Measurements from ENCODE around the gene AP2M1. TPM values are rescaled to one million over a fixed set of nuclear protein-coding genes. Genes with fewer than 3 reads are reported as not detected.
"Not testable (repeated sequence)": the region's sequence is repeated elsewhere in the genome, so short reads cannot be mapped to it uniquely, and the experiment has no call there.

AP2M1 gene
- total RNA-seq, 1 experiment from 2014 or later = 818 TPM

- DNase-seq (ENCODE audit: low read depth) = peak; percentile 70
- in situ Hi-C loops (cut with HindIII; ENCODE audit: low pct_unique_long_range_greater_than_20kb, low sequenced_read_pairs) = no loop called here
Measured at GRCh38 chr3:184154885-184155643, 19.6 kb upstream of the AP2M1 start, which contains the start of gene DVL3. Gene DVL3, plus strand, starts transcription at chr3:184155377. Its CDS starts 259 bp downstream, at chr3:184155636.

- DNase-seq (ENCODE audit: low read depth) = peak; percentile 41
- in situ Hi-C loops (cut with HindIII; ENCODE audit: low pct_unique_long_range_greater_than_20kb, low sequenced_read_pairs) = no loop called here
Measured at GRCh38 chr3:184155644-184156521, 18.8 kb upstream of the AP2M1 start.

GRCh38 chr3:184156522-184156955 lies 18.1 kb upstream of the AP2M1 start:
- in situ Hi-C loops (cut with HindIII; ENCODE audit: low pct_unique_long_range_greater_than_20kb, low sequenced_read_pairs) = no loop called here
- DNase-seq (ENCODE audit: low read depth) = no peak

- in situ Hi-C loops (cut with HindIII; ENCODE audit: low pct_unique_long_range_greater_than_20kb, low sequenced_read_pairs) = no loop called here
- DNase-seq (ENCODE audit: low read depth) = no peak
Measured at GRCh38 chr3:184157206-184157605, 17.4 kb upstream of the AP2M1 start.

- in situ Hi-C loops (cut with HindIII; ENCODE audit: low pct_unique_long_range_greater_than_20kb, low sequenced_read_pairs) = no loop called here
- no peak for DNase-seq (ENCODE audit: low read depth)
Measured at GRCh38 chr3:184158404-184158803, 16.3 kb upstream of the AP2M1 start.

- in situ Hi-C loops (cut with HindIII; ENCODE audit: low pct_unique_long_range_greater_than_20kb, low sequenced_read_pairs) = no loop called here
- no peak for DNase-seq (ENCODE audit: low read depth)
Measured at GRCh38 chr3:184160456-184160855, 14.2 kb upstream of the AP2M1 start.

GRCh38 chr3:184162571-184163070 lies 12.0 kb upstream of the AP2M1 start:
- in situ Hi-C loops (cut with HindIII; ENCODE audit: low pct_unique_long_range_greater_than_20kb, low sequenced_read_pairs) = not testable (repeated sequence)

GRCh38 chr3:184164648-184165330 lies 9.9 kb upstream of the AP2M1 start:
- no peak for DNase-seq (ENCODE audit: low read depth)
- in situ Hi-C loops (cut with HindIII; ENCODE audit: low pct_unique_long_range_greater_than_20kb, low sequenced_read_pairs) = no loop called here

More at GRCh38 chr3:184162571-184163070, 12.0 kb upstream of the AP2M1 start:
- DNase-seq (ENCODE audit: low read depth) = not testable (repeated sequence)

- DNase-seq (ENCODE audit: low read depth) = no peak
- in situ Hi-C loops (cut with HindIII; ENCODE audit: low pct_unique_long_range_greater_than_20kb, low sequenced_read_pairs) = no loop called here
Measured at GRCh38 chr3:184165543-184165942, 9.1 kb upstream of the AP2M1 start.

- in situ Hi-C loops (cut with HindIII; ENCODE audit: low pct_unique_long_range_greater_than_20kb, low sequenced_read_pairs) = no loop called here
- DNase-seq (ENCODE audit: low read depth) = no peak
Measured at GRCh38 chr3:184166671-184167070, 8.0 kb upstream of the AP2M1 start.

- in situ Hi-C loops (cut with HindIII; ENCODE audit: low pct_unique_long_range_greater_than_20kb, low sequenced_read_pairs) = no loop called here
Measured at GRCh38 chr3:184167786-184168185, 6.9 kb upstream of the AP2M1 start.

GRCh38 chr3:184168363-184169120 lies 6.1 kb upstream of the AP2M1 start:
- DNase-seq (ENCODE audit: low read depth) = no peak
- in situ Hi-C loops (cut with HindIII; ENCODE audit: low pct_unique_long_range_greater_than_20kb, low sequenced_read_pairs) = no loop called here

More at GRCh38 chr3:184167786-184168185, 6.9 kb upstream of the AP2M1 start:
- no peak for DNase-seq (ENCODE audit: low read depth)

- no peak for DNase-seq (ENCODE audit: low read depth)
- in situ Hi-C loops (cut with HindIII; ENCODE audit: low pct_unique_long_range_greater_than_20kb, low sequenced_read_pairs) = no loop called here
Measured at GRCh38 chr3:184169896-184170875, 4.5 kb upstream of the AP2M1 start.

GRCh38 chr3:184171562-184171961 lies 3.1 kb upstream of the AP2M1 start:
- peak; percentile 88 for DNase-seq (ENCODE audit: low read depth)
- in situ Hi-C loops (cut with HindIII; ENCODE audit: low pct_unique_long_range_greater_than_20kb, low sequenced_read_pairs) = no loop called here

GRCh38 chr3:184172681-184173373 lies 1.8 kb upstream of the AP2M1 start:
- in situ Hi-C loops (cut with HindIII; ENCODE audit: low pct_unique_long_range_greater_than_20kb, low sequenced_read_pairs) = no loop called here
- no peak for DNase-seq (ENCODE audit: low read depth)

GRCh38 chr3:184173374-184173722 lies 1.3 kb upstream of the AP2M1 start:
- no peak for DNase-seq (ENCODE audit: low read depth)
- in situ Hi-C loops (cut with HindIII; ENCODE audit: low pct_unique_long_range_greater_than_20kb, low sequenced_read_pairs) = no loop called here

Measured in Caki2 (cell line).